Thyroid gland (tissue), 4 donors: ENCODE data around the gene ST6GALNAC5.

Experiments used
- CTCF ChIP-seq, 6 experiments: fragments of 200-600 bp in 3 of 6; fragments of 450-650 bp in 3 of 6; sonication (generic) in 3 of 6; IDR thresholded peaks; one replicate each; pipeline ENCODE4 v1.5.1; 2016 to 2019; ENCODE audit warnings: antibody characterized with exemption in 6 of 6, mild to moderate bottlenecking in 2 of 6, inconsistent platforms in 1 of 6, moderate library complexity in 1 of 6
- POLR2A ChIP-seq, 2 donors: fragments of 450-650 bp; IDR thresholded peaks; one replicate each; pipeline ENCODE4 v1.6.1; 2017; ENCODE audit warnings: antibody characterized with exemption in 2 of 2, mild to moderate bottlenecking in 2 of 2, moderate library complexity in 1 of 2

- TF ChIP-seq CTCF (IDR thresholded peaks at IDR 0.05) (no peak), POLR2A (IDR thresholded peaks at IDR 0.05) (no peak)
Observed at GRCh38 chr1:76891931-76892622, 24.8 kb downstream of the ST6GALNAC5 start.
